ENCODE results near the gene APOB. TPM values are rescaled to one million over a fixed set of nuclear protein-coding genes. Genes with fewer than 3 reads are reported as not detected.

APOB gene
- total and polyA plus RNA-seq, 10 of the 15 experiments (the other 5 are each of a cell fraction or from before 2014, with no cell fraction given), result 1.4 TPM; not detected in 9

DNA sequence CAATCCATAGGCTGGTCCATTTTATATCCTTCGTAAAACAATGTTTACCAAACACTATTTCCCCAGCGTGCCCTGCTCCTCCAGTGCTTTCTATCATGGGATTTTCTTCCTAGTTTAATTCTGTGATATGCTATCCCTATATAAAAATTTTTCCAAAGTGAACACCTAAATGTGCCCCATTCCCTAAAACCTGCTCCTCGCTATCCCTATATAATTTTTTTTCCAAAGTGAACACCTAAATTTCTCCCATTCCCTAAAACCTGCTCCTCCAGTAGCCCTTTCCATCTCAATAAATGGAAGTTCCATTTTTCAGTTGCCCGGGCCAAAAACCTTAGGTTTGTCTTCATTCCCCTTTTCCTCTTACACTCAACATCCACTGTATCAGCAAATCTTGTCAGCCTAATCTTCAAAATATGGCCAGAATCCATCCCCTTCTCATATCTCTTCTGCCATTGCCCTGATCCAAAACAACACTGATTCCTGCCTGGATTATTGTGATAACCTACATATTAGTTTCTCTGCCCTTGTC is 26.1 kb downstream of the APOB start:
- Histone ChIP-seq H3K27me3 (replicated peaks in 1 of 2; ENCODE audit: control insufficient read depth in 2 of 2, insufficient read depth in 2 of 2, low read length in 1 of 2) (no peaks in the 10 kb centered on the region; a peak in 1 of 4 replicates), H3K4me3 (no peak overlapping the region), H4K20me1 (ENCODE audit: control insufficient read depth, insufficient read depth) (no peaks in the 10 kb centered on the region), H3K27ac (ENCODE audit: control insufficient read depth, insufficient read depth) (no peak overlapping the region), H3K4me1 (ENCODE audit: control insufficient read depth, insufficient read depth, low read length) (no peaks in the 10 kb centered on the region), H3K4me2 (ENCODE audit: control insufficient read depth, insufficient read depth) (no peak overlapping the region), H3K9ac (ENCODE audit: control insufficient read depth, insufficient read depth, low read length) (no peak overlapping the region), H3K36me3 (ENCODE audit: control insufficient read depth in 2 of 2, insufficient read depth in 2 of 2, low read length in 1 of 2) (no peaks in the 10 kb centered on the region), H2AFZ (ENCODE audit: control insufficient read depth, low read depth, low read length) (no peak overlapping the region), H3K9me3 (replicated peaks; ENCODE audit: control insufficient read depth, insufficient read depth, low read length) (no peaks in the 10 kb centered on the region), H3K79me2 (ENCODE audit: control insufficient read depth, insufficient read depth, low read length) (no peaks in the 10 kb centered on the region)
- in situ Hi-C loops (cut with MboI) (no loop called here), intact Hi-C loops (cut with micrococcal nuclease; ENCODE audit: unreplicated experiment) (no loop called here)
- FAIRE-seq, result no peak
- BruUV-seq (replicated peaks), result no TSS peak
- CTCF ChIA-PET, result no interaction called here
- 0% methylated on average over 4 of the region's 4 CpGs for WGBS (ENCODE audit: insufficient coverage, insufficient replicate concordance, low lambda C conversion rate, missing lambda C conversion rate)
- RAD21 ChIA-PET (ENCODE audit: unreplicated experiment), result no interaction called here
- no peak for TF ChIP-seq FOS (IDR thresholded peaks at IDR 0.05; ENCODE audit: borderline replicate concordance, extremely low read depth, insufficient read length)
- TF ChIP-seq NRF1 (conservative IDR thresholded peaks at IDR 0.05; ENCODE audit: low read depth, low read length), result no peak
- TF ChIP-seq SMAD1 (IDR thresholded peaks at IDR 0.05; ENCODE audit: low read depth, partially characterized antibody), result no peak
- TF ChIP-seq NR2C1 (IDR thresholded peaks at IDR 0.05), result no peak
- TF ChIP-seq, protein P1, sequence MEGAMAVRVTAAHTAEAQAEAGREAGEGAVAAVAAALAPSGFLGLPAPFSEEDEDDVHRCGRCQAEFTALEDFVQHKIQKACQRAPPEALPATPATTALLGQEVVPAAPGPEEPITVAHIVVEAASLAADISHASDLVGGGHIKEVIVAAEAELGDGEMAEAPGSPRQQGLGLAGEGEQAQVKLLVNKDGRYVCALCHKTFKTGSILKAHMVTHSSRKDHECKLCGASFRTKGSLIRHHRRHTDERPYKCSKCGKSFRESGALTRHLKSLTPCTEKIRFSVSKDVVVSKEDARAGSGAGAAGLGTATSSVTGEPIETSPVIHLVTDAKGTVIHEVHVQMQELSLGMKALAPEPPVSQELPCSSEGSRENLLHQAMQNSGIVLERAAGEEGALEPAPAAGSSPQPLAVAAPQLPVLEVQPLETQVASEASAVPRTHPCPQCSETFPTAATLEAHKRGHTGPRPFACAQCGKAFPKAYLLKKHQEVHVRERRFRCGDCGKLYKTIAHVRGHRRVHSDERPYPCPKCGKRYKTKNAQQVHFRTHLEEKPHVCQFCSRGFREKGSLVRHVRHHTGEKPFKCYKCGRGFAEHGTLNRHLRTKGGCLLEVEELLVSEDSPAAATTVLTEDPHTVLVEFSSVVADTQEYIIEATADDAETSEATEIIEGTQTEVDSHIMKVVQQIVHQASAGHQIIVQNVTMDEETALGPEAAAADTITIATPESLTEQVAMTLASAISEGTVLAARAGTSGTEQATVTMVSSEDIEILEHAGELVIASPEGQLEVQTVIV (IDR thresholded peaks at IDR 0.05; ENCODE audit: borderline replicate concordance, partially characterized antibody), result no peak
- no peak for TF ChIP-seq PRDM15 (CRISPR knock-in tag; IDR thresholded peaks at IDR 0.05)
- TF ChIP-seq KDM1A (IDR thresholded peaks at IDR 0.05; ENCODE audit: borderline replicate concordance), result no peak
- TF ChIP-seq WRNIP1 (IDR thresholded peaks at IDR 0.05; ENCODE audit: borderline replicate concordance, low read depth, low read length), result no peak
- TF ChIP-seq ZNF207 (IDR thresholded peaks at IDR 0.05; ENCODE audit: borderline replicate concordance), result no peak
- TF ChIP-seq KLF5 (IDR thresholded peaks at IDR 0.05; ENCODE audit: partially characterized antibody), result no peak
- TF ChIP-seq NFYB (IDR thresholded peaks at IDR 0.05; ENCODE audit: insufficient read depth, low read depth, low read length), result no peak
- no peak for TF ChIP-seq EZH2 (IDR thresholded peaks at IDR 0.05; ENCODE audit: borderline replicate concordance, control insufficient read depth, low read depth, low read length)
- no peak for TF ChIP-seq CUX1 (IDR thresholded peaks at IDR 0.05; ENCODE audit: insufficient replicate concordance, low read depth, low read length)
- POLR2A ChIA-PET, result no interaction called here
- no peak for ATAC-seq
- SMC1A ChIA-PET (ENCODE audit: uncharacterized antibody, unreplicated experiment), result no interaction called here
- no peak for DNase-seq (ENCODE audit: low read depth, low spot score)
